Keratinocyte (primary cell): ENCODE measurements around the gene CENPF. TPM values are rescaled to one million over a fixed set of nuclear protein-coding genes. Genes with fewer than 3 reads are reported as not detected.

Experiments used
- DNase-seq: peaks from one replicate; pipeline ENCODE4 v3.0.0-alpha.2; 2011; ENCODE audit warnings: low read depth, missing footprints, low spot score
- FAIRE-seq: peaks from 2 replicates; lab custom pipeline; 2011; peaks lifted over from hg19 to GRCh38; lab: Jason Lieb, UNC
- H2AFZ ChIP-seq: 2 replicates; pipeline ENCODE4 v1.6.0; 2012; ENCODE audit warnings: low read length, control low read depth, inconsistent platforms; ENCODE audit not compliant: control insufficient read depth
- H3K27ac ChIP-seq: 2 replicates; pipeline ENCODE4 v1.5.1; 2011; ENCODE audit warnings: low read length; ENCODE audit not compliant: control insufficient read depth, insufficient read depth
- H3K27me3 ChIP-seq: 3 replicates; pipeline ENCODE4 v1.6.0; 2011; ENCODE audit warnings: low read length; ENCODE audit not compliant: control insufficient read depth, insufficient read depth; ENCODE audit errors: extremely low read depth
- H3K36me3 ChIP-seq, 2 experiments: 2 replicates in 1 of 2; 3 replicates in 1 of 2; pipeline ENCODE4 v1.5.1; 2011; ENCODE audit warnings: low read length in 2 of 2, mild to moderate bottlenecking in 1 of 2; ENCODE audit not compliant: control insufficient read depth in 2 of 2, insufficient read depth in 2 of 2; ENCODE audit errors: extremely low read depth in 1 of 2
- H3K4me1 ChIP-seq: 3 replicates; pipeline ENCODE4 v1.5.1; 2011; ENCODE audit warnings: low read length; ENCODE audit not compliant: control insufficient read depth, insufficient read depth; ENCODE audit errors: extremely low read depth
- H3K4me2 ChIP-seq: 3 replicates; pipeline ENCODE4 v1.6.0; 2011; ENCODE audit warnings: low read depth, low read length; ENCODE audit not compliant: control insufficient read depth, insufficient read depth; ENCODE audit errors: extremely low read depth
- H3K4me3 ChIP-seq, 3 experiments: fragments of 200-600 bp in 1 of 3; sonication (generic) in 1 of 3; 2 replicates in 2 of 3; 3 replicates in 1 of 3; pipeline ENCODE4 v1.5.1; 2011 to 2016; ENCODE audit warnings: low read length in 3 of 3, mild to moderate bottlenecking in 3 of 3, control low read depth in 2 of 3, inconsistent platforms in 1 of 3, low read depth in 1 of 3, mixed read lengths in 1 of 3, mixed run types in 1 of 3, moderate library complexity in 1 of 3; ENCODE audit not compliant: control insufficient read depth in 2 of 3, insufficient read depth in 2 of 3; ENCODE audit errors: extremely low read depth in 1 of 3
- H3K79me2 ChIP-seq: 2 replicates; pipeline ENCODE4 v1.6.0; 2012; ENCODE audit warnings: low read length; ENCODE audit not compliant: control insufficient read depth, insufficient read depth
- H3K9ac ChIP-seq: 3 replicates; pipeline ENCODE4 v1.6.0; 2011; ENCODE audit warnings: low read length; ENCODE audit not compliant: control insufficient read depth, insufficient read depth; ENCODE audit errors: extremely low read depth
- H3K9me1 ChIP-seq: 3 replicates; pipeline ENCODE4 v1.6.0; 2011; ENCODE audit warnings: low read length; ENCODE audit not compliant: control insufficient read depth, insufficient read depth; ENCODE audit errors: extremely low read depth
- H3K9me3 ChIP-seq: 2 replicates; pipeline ENCODE4 v1.5.1; 2012; ENCODE audit warnings: low read depth, low read length; ENCODE audit not compliant: control insufficient read depth
- H4K20me1 ChIP-seq: 3 replicates; pipeline ENCODE4 v1.6.0; 2011; ENCODE audit warnings: low read length; ENCODE audit not compliant: control insufficient read depth, insufficient read depth; ENCODE audit errors: extremely low read depth
- EZH2 ChIP-seq: IDR thresholded peaks from one replicate; pipeline ENCODE4 v1.6.1; 2012; ENCODE audit warnings: inconsistent platforms, mild to moderate bottlenecking, low read length, moderate library complexity
- dilution Hi-C: fragments of 300-500 bp; cut with MboI; formaldehyde crosslinking; loops from one replicate; pipeline ENCODE4 v1.7.0; 2020; ENCODE audit warnings: low sequenced_read_pairs; ENCODE audit not compliant: extremely low pct_ligation_motif_present
- polyA plus RNA-seq, 5 experiments: library from polyadenylated mRNA; depleted of rRNA in 3 of 5; stranded (reverse) in 3 of 5; stranded (forward) in 1 of 5; unstranded in 1 of 5; fragments of >200 nt; gene quantifications; 1 replicate in 1 of 5; 2 replicates in 3 of 5; 3 replicates in 1 of 5; pipeline versions ENCODE4 v1.2.1 to v1.2.3, GENCODE V29; 2011 to 2012; ENCODE audit warnings: missing spikeins in 2 of 5, low read depth in 1 of 5, low replicate concordance in 1 of 5
- TF ChIP-seq, protein P1 (sequence below), 3 experiments: IDR thresholded peaks in 1 of 3; conservative IDR thresholded peaks in 1 of 3; optimal IDR thresholded peaks in 1 of 3; 2 replicates in 2 of 3; 3 replicates in 1 of 3; pipeline versions ENCODE3 to v1.5.1; 2011; ENCODE audit warnings: low read length in 3 of 3, mild to moderate bottlenecking in 3 of 3, moderate library complexity in 2 of 3, control low read depth in 1 of 3, inconsistent platforms in 1 of 3; ENCODE audit not compliant: insufficient read depth in 2 of 3; ENCODE audit errors: extremely low read depth in 1 of 3

Gene CENPF
- polyA plus RNA-seq, 1 donor (not counting 4 experiments of a cell fraction or from before 2014, with no cell fraction given), result 14.4 TPM

DNA sequence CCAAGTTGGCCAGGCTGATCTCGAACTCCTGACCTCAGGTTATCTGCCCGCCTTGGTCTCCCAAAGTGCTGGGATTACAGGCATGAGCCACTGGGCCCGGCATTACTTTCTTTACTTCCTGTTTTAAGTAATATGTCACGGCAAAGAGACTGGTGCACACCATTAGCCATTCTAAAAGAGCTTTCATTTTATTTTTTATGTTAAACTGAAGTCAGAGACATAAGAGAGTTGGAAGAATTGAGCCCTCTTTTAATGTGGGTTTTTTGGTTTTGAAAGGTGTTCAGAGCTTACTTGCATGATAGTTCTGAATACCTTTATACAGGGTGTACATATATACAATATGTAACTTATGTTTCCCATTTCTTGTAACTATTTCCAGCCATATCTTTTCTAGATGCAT, 14.3 kb downstream of the CENPF start:
- Histone ChIP-seq H3K9ac (no peak overlapping the region), H3K4me1 (no peaks in the 10 kb centered on the region), H2AFZ (no peak overlapping the region), H3K9me3 (no peaks in the 10 kb centered on the region), H3K4me3 (no peak overlapping the region), H3K9me1 (no peaks in the 10 kb centered on the region), H3K36me3 (peaks cover 3 to 18% of the 10 kb centered on the region in 2 experiments), H3K4me2 (no peak overlapping the region), H3K27me3 (no peaks in the 10 kb centered on the region), H3K79me2 (peaks cover 14% of the 10 kb centered on the region), H4K20me1 (no peaks in the 10 kb centered on the region), H3K27ac (no peak overlapping the region)
- dilution Hi-C loops, result no loop called here
- FAIRE-seq (no peak), DNase-seq (no peak)
- TF ChIP-seq, protein P1, sequence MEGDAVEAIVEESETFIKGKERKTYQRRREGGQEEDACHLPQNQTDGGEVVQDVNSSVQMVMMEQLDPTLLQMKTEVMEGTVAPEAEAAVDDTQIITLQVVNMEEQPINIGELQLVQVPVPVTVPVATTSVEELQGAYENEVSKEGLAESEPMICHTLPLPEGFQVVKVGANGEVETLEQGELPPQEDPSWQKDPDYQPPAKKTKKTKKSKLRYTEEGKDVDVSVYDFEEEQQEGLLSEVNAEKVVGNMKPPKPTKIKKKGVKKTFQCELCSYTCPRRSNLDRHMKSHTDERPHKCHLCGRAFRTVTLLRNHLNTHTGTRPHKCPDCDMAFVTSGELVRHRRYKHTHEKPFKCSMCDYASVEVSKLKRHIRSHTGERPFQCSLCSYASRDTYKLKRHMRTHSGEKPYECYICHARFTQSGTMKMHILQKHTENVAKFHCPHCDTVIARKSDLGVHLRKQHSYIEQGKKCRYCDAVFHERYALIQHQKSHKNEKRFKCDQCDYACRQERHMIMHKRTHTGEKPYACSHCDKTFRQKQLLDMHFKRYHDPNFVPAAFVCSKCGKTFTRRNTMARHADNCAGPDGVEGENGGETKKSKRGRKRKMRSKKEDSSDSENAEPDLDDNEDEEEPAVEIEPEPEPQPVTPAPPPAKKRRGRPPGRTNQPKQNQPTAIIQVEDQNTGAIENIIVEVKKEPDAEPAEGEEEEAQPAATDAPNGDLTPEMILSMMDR (optimal IDR thresholded peaks at IDR 0.05 in 1 of 3, IDR thresholded peaks at IDR 0.05 in 1 of 3, conservative IDR thresholded peaks at IDR 0.05 in 1 of 3; ENCODE audit: extremely low read depth in 1 of 3, insufficient read depth in 2 of 3, low read length in 3 of 3), result no peak
- TF ChIP-seq EZH2, result no peak

DNA sequence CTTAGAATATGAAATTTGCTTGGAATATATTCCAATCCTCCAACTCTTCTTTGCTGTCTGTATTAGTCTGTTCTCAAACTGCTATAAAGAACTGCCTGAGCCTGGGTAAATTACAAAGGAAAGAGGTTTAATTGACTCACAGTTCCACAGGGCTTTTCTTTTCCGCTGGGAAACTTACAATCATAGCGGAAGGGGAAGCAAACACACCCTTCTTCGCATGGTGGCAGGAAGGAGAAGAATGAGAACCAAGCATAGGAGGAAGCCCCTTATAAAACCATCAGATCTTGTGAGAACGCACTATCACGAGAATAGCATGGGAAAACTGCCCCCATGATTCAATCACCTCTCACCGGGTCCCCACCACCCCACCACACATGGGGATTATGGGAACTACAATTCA, 14.8 kb downstream of the CENPF start:
- peaks cover under 1% of the 10 kb centered on the region for H3K9me1 ChIP-seq
- H3K27me3 ChIP-seq, result no peaks in the 10 kb centered on the region
- H3K4me1 ChIP-seq, result no peaks in the 10 kb centered on the region
- no peak overlapping the region for H3K4me2 ChIP-seq
- TF ChIP-seq, protein P1 (optimal IDR thresholded peaks at IDR 0.05 in 1 of 3, IDR thresholded peaks at IDR 0.05 in 1 of 3, conservative IDR thresholded peaks at IDR 0.05 in 1 of 3; ENCODE audit: extremely low read depth in 1 of 3, insufficient read depth in 2 of 3, low read length in 3 of 3), result no peak
- TF ChIP-seq EZH2, result no peak
- FAIRE-seq (no peak), DNase-seq (no peak)
- no peak overlapping the region for H3K4me3 ChIP-seq
- no peak overlapping the region for H3K9ac ChIP-seq
- H3K36me3 ChIP-seq, result peaks cover 3 to 18% of the 10 kb centered on the region in 2 experiments
- H4K20me1 ChIP-seq, result no peaks in the 10 kb centered on the region
- dilution Hi-C loops, result no loop called here
- no peak overlapping the region for H3K27ac ChIP-seq
- H2AFZ ChIP-seq, result no peak overlapping the region
- no peaks in the 10 kb centered on the region for H3K9me3 ChIP-seq
- H3K79me2 ChIP-seq, result peaks cover 8% of the 10 kb centered on the region
